GM23248 (cell line): ENCODE results near the gene AP2S1.

ENCODE experiments used
- EZH2 ChIP-seq: fragments of 200-600 bp; sonication (generic); IDR thresholded peaks from 2 replicates; pipeline ENCODE4 v1.6.1; 2018; ENCODE audit warnings: antibody characterized with exemption, mild to moderate bottlenecking; ENCODE audit not compliant: insufficient read depth, poor library complexity, severe bottlenecking
- EZH2phosphoT487 ChIP-seq: fragments of 200-600 bp; sonication (generic); IDR thresholded peaks from 2 replicates; pipeline ENCODE4 v1.6.1; 2018; ENCODE audit warnings: antibody characterized with exemption, moderate library complexity, mild to moderate bottlenecking, low read depth; ENCODE audit not compliant: insufficient read depth

- TF ChIP-seq EZH2 (no peak), EZH2phosphoT487 (no peak)
Measured at GRCh38 chr19:46860846-46861690, 10.4 kb upstream of the AP2S1 start, which contains the start of gene ARHGAP35.
